Measurements from ENCODE around the gene CRIP1. TPM values are rescaled to one million over a fixed set of nuclear protein-coding genes. Genes with fewer than 3 reads are reported as not detected.

Gene CRIP1
- total and polyA plus RNA-seq, 10 of the 15 experiments (the other 5 are each of a cell fraction or from before 2014, with no cell fraction given): 66.8 to 259 (median 154) TPM

DNA sequence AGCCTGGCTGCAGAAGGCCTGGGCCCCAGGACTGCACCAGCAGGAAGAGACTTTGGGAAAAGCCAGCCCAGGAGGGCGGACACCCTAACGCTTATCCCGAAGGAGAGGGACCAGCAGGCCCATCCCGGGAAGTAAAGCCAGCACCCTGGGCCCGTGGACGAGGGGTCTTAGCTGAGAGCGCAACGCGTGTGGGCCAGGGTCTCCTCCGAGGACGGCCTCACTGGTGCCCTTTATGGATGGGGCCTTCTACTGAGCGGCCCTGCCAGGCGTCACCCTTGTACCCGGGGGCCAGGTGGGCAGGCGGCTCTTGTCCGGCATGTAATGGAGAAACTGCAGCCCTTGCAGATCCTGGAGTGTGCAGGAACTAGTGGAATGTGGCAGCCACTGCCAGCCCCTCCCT is 18.4 kb downstream of the CRIP1 start:
- intact Hi-C loops (cut with micrococcal nuclease; ENCODE audit: unreplicated experiment) (no loop called here), in situ Hi-C loops (cut with MboI) (no loop called here)
- ATAC-seq: no peak
- H3K27me3 ChIP-seq (replicated peaks in 1 of 2; ENCODE audit: control insufficient read depth in 2 of 2, insufficient read depth in 2 of 2, low read length in 1 of 2): peaks cover 1 to 3% of the 10 kb centered on the region in 2 experiments; a peak in 1 of 4 replicates
- no peak for DNase-seq (ENCODE audit: low read depth, low spot score)
- no peaks in the 10 kb centered on the region for H3K79me2 ChIP-seq (ENCODE audit: control insufficient read depth, insufficient read depth, low read length)
- FAIRE-seq: no peak
- 74% methylated on average over 16 of the region's 16 CpGs for WGBS (ENCODE audit: insufficient coverage, insufficient replicate concordance, low lambda C conversion rate, missing lambda C conversion rate)
- H3K4me1 ChIP-seq (ENCODE audit: control insufficient read depth, insufficient read depth, low read length): no peaks in the 10 kb centered on the region
- TF ChIP-seq DPF2 (IDR thresholded peaks at IDR 0.05) (no peak), CHD4 (IDR thresholded peaks at IDR 0.05) (no peak), MYC (IDR thresholded peaks at IDR 0.05; ENCODE audit: insufficient read depth, insufficient read length, insufficient replicate concordance, low read length, severe bottlenecking) (no peak), SUPT20H (IDR thresholded peaks at IDR 0.05; ENCODE audit: borderline replicate concordance, control insufficient read depth, low read depth, low read length) (no peak), CHD1 (IDR thresholded peaks at IDR 0.05; ENCODE audit: low read depth, low read length) (no peak), NR2C1 (IDR thresholded peaks at IDR 0.05) (no peak), HCFC1 (IDR thresholded peaks at IDR 0.05; ENCODE audit: low read length) (no peak), TCF12 (IDR thresholded peaks at IDR 0.05; ENCODE audit: low read depth, low read length) (no peak), JUND (IDR thresholded peaks at IDR 0.05; ENCODE audit: low read depth, low read length) (no peak), LARP7 (IDR thresholded peaks at IDR 0.05) (no peak)
- TF ChIP-seq, protein P1, sequence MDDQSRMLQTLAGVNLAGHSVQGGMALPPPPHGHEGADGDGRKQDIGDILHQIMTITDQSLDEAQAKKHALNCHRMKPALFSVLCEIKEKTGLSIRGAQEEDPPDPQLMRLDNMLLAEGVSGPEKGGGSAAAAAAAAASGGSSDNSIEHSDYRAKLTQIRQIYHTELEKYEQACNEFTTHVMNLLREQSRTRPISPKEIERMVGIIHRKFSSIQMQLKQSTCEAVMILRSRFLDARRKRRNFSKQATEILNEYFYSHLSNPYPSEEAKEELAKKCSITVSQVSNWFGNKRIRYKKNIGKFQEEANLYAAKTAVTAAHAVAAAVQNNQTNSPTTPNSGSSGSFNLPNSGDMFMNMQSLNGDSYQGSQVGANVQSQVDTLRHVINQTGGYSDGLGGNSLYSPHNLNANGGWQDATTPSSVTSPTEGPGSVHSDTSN (IDR thresholded peaks at IDR 0.05; ENCODE audit: insufficient replicate concordance, low read depth, low read length): no peak
- TF ChIP-seq, protein P2, sequence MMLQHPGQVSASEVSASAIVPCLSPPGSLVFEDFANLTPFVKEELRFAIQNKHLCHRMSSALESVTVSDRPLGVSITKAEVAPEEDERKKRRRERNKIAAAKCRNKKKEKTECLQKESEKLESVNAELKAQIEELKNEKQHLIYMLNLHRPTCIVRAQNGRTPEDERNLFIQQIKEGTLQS (IDR thresholded peaks at IDR 0.05; ENCODE audit: borderline replicate concordance, extremely low read depth, low read depth, low read length): no peak
- H3K4me2 ChIP-seq (ENCODE audit: control insufficient read depth, insufficient read depth): no peak overlapping the region
- no TSS peak for BruUV-seq (replicated peaks)
- H3K27ac ChIP-seq (ENCODE audit: control insufficient read depth, insufficient read depth): no peak overlapping the region
- POLR2A ChIA-PET: no interaction called here
- H3K4me3 ChIP-seq: no peak overlapping the region
- H3K36me3 ChIP-seq (ENCODE audit: control insufficient read depth in 2 of 2, insufficient read depth in 2 of 2, low read length in 1 of 2): no peaks in the 10 kb centered on the region
- CTCF ChIA-PET: no interaction called here
- no peaks in the 10 kb centered on the region for H3K9me3 ChIP-seq (replicated peaks; ENCODE audit: control insufficient read depth, insufficient read depth, low read length)
- SMC1A ChIA-PET (ENCODE audit: uncharacterized antibody, unreplicated experiment): no interaction called here
- no peaks in the 10 kb centered on the region for H4K20me1 ChIP-seq (ENCODE audit: control insufficient read depth, insufficient read depth)
- no peak overlapping the region for H2AFZ ChIP-seq (ENCODE audit: control insufficient read depth, low read depth, low read length)
- RAD21 ChIA-PET (ENCODE audit: unreplicated experiment): no interaction called here
- H3K9ac ChIP-seq (ENCODE audit: control insufficient read depth, insufficient read depth, low read length): no peak overlapping the region

Data from GM12878 (cell line).